Measurements from ENCODE around the gene TVP23B.
"Not testable (repeated sequence)": the region's sequence is repeated elsewhere in the genome, so short reads cannot be mapped to it uniquely, and the experiment has no call there.

Gene TVP23B

GRCh38 chr17:18780991-18781718 is at the start of gene TVP23B:
Gene TVP23B (plus strand): TSS chr17:18781183. CDS start chr17:18781294, 111 bp downstream.
- peak; percentile 95 to 97 for DNase-seq

GRCh38 chr17:18732438-18732837 is 48.5 kb upstream of the TVP23B start:
- DNase-seq, result not testable (repeated sequence)

- DNase-seq, result not testable (repeated sequence)
These were observed 47.6 kb upstream of the TVP23B start for GRCh38 chr17:18733350-18733749.

- not testable (repeated sequence) for DNase-seq
These were observed 41.2 kb upstream of the TVP23B start for GRCh38 chr17:18739616-18740391.

- not testable (repeated sequence) for DNase-seq
These were observed 39.8 kb upstream of the TVP23B start for GRCh38 chr17:18741228-18741627.

- not testable (repeated sequence) for DNase-seq
These were observed 37.1 kb upstream of the TVP23B start, which contains the start of gene FBXW10 for GRCh38 chr17:18743699-18744421. Gene FBXW10 (plus strand): TSS chr17:18744054. CDS start chr17:18744245, 191 bp downstream.

GRCh38 chr17:18744726-18745125 is 36.3 kb upstream of the TVP23B start:
- DNase-seq, result not testable (repeated sequence)

GRCh38 chr17:18746551-18746950 is 34.4 kb upstream of the TVP23B start:
- not testable (repeated sequence) for DNase-seq

GRCh38 chr17:18747501-18747900 is 33.5 kb upstream of the TVP23B start:
- DNase-seq, result not testable (repeated sequence)

- DNase-seq, result not testable (repeated sequence)
These were observed 30.7 kb upstream of the TVP23B start for GRCh38 chr17:18750242-18750641.

GRCh38 chr17:18753829-18754409 is 27.1 kb upstream of the TVP23B start:
- not testable (repeated sequence) for DNase-seq

- DNase-seq, result not testable (repeated sequence)
These were observed 25.0 kb upstream of the TVP23B start for GRCh38 chr17:18755969-18756368.

GRCh38 chr17:18757368-18758044 is 23.5 kb upstream of the TVP23B start:
- DNase-seq, result not testable (repeated sequence)

GRCh38 chr17:18758344-18758743 is 22.6 kb upstream of the TVP23B start:
- not testable (repeated sequence) for DNase-seq

- DNase-seq, result not testable (repeated sequence)
These were observed 20.8 kb upstream of the TVP23B start for GRCh38 chr17:18760221-18760620.

GRCh38 chr17:18770572-18770971 is 10.4 kb upstream of the TVP23B start:
- DNase-seq, result not testable (repeated sequence)

GRCh38 chr17:18771066-18771465 is 9.9 kb upstream of the TVP23B start:
- not testable (repeated sequence) for DNase-seq

- DNase-seq, result no peak
These were observed 8.5 kb upstream of the TVP23B start for GRCh38 chr17:18772471-18772870.

- DNase-seq, result not testable (repeated sequence)
These were observed 822 bp downstream of the TVP23B start for GRCh38 chr17:18781805-18782204.

GRCh38 chr17:18785933-18786332 is 5.0 kb downstream of the TVP23B start:
- not testable (repeated sequence) for DNase-seq

- not testable (repeated sequence) for DNase-seq
These were observed 5.9 kb downstream of the TVP23B start for GRCh38 chr17:18786890-18787289.

GRCh38 chr17:18791402-18791801 is 10.4 kb downstream of the TVP23B start:
- not testable (repeated sequence) for DNase-seq
